Astrocyte (in vitro differentiated cells and primary cell): ENCODE data around the gene HSD17B3. TPM values are rescaled to one million over a fixed set of nuclear protein-coding genes. Genes with fewer than 3 reads are reported as not detected.

Experiments used
- DNase-seq: peaks from one replicate; pipeline ENCODE4 v3.0.0-alpha.2; 2010; ENCODE audit warnings: low read depth
- FAIRE-seq: peaks from 2 replicates; lab custom pipeline; 2011; peaks lifted over from hg19 to GRCh38; lab: Jason Lieb, UNC
- H2AFZ ChIP-seq: 2 replicates; pipeline ENCODE4 v1.6.0; 2012; ENCODE audit warnings: low read depth, low read length, inconsistent platforms
- H3K27ac ChIP-seq: 2 replicates; pipeline ENCODE4 v1.5.1; 2011; ENCODE audit warnings: low read depth, low read length, inconsistent platforms
- H3K27me3 ChIP-seq: 2 replicates; pipeline ENCODE4 v1.6.0; 2011; ENCODE audit warnings: low read length, inconsistent platforms; ENCODE audit not compliant: insufficient read depth
- H3K36me3 ChIP-seq: 2 replicates; pipeline ENCODE4 v1.5.1; 2011; ENCODE audit warnings: low read length, inconsistent platforms; ENCODE audit not compliant: insufficient read depth
- H3K4me1 ChIP-seq: 2 replicates; pipeline ENCODE4 v1.5.1; 2011; ENCODE audit warnings: low read length, inconsistent platforms; ENCODE audit not compliant: insufficient read depth
- H3K4me2 ChIP-seq: 2 replicates; pipeline ENCODE4 v1.6.0; 2012; ENCODE audit warnings: low read length, inconsistent platforms
- H3K4me3 ChIP-seq: 2 replicates; pipeline ENCODE4 v1.5.1; 2011; ENCODE audit warnings: low read depth, mild to moderate bottlenecking, low read length, inconsistent platforms; ENCODE audit not compliant: insufficient read depth
- H3K79me2 ChIP-seq: 2 replicates; pipeline ENCODE4 v1.6.0; 2012; ENCODE audit warnings: mild to moderate bottlenecking, low read length, inconsistent platforms; ENCODE audit not compliant: insufficient read depth
- H3K9ac ChIP-seq: 2 replicates; pipeline ENCODE4 v1.6.0; 2012; ENCODE audit warnings: mild to moderate bottlenecking, low read length, inconsistent platforms
- H3K9me3 ChIP-seq: 2 replicates; pipeline ENCODE4 v1.5.1; 2012; ENCODE audit warnings: low read depth, mild to moderate bottlenecking, low read length, inconsistent platforms; ENCODE audit not compliant: insufficient read depth
- H4K20me1 ChIP-seq: 2 replicates; pipeline ENCODE4 v1.6.0; 2012; ENCODE audit warnings: low read length, inconsistent platforms; ENCODE audit not compliant: insufficient read depth
- H3K27ac Mint-ChIP-seq: one replicate; pipeline ENCODE4 v1.8.0; 2021; ENCODE audit warnings: mild to moderate bottlenecking, mixed read lengths; ENCODE audit not compliant: unreplicated experiment
- H3K27me3 Mint-ChIP-seq: one replicate; pipeline ENCODE4 v1.8.0; 2021; ENCODE audit warnings: low read depth, mixed read lengths; ENCODE audit not compliant: unreplicated experiment
- H3K36me3 Mint-ChIP-seq: one replicate; pipeline ENCODE4 v1.8.0; 2021; ENCODE audit warnings: low read depth, mixed read lengths; ENCODE audit not compliant: unreplicated experiment
- H3K4me1 Mint-ChIP-seq: one replicate; pipeline ENCODE4 v1.8.0; 2021; ENCODE audit warnings: low read depth, mixed read lengths; ENCODE audit not compliant: unreplicated experiment
- H3K4me3 Mint-ChIP-seq: one replicate; pipeline ENCODE4 v1.8.0; 2021; ENCODE audit warnings: mild to moderate bottlenecking, moderate library complexity, mixed read lengths; ENCODE audit not compliant: unreplicated experiment
- H3K9me3 Mint-ChIP-seq: one replicate; pipeline ENCODE4 v1.8.0; 2021; ENCODE audit warnings: mild to moderate bottlenecking, mixed read lengths; ENCODE audit not compliant: unreplicated experiment
- EZH2 ChIP-seq: IDR thresholded peaks from 2 replicates; pipeline ENCODE4 v1.6.1; 2012; ENCODE audit warnings: mild to moderate bottlenecking, low read length, inconsistent platforms; ENCODE audit not compliant: insufficient read depth
- total RNA-seq: library from RNA; stranded (reverse); gene quantifications from 2 replicates; pipeline ENCODE4 v1.2.1, GENCODE V29; 2021
- TF ChIP-seq, protein P1 (sequence below): IDR thresholded peaks from 2 replicates; pipeline ENCODE4 v1.5.1; 2011; ENCODE audit warnings: low read depth, mild to moderate bottlenecking, inconsistent platforms, low read length, moderate library complexity; ENCODE audit not compliant: insufficient read depth

HSD17B3 gene
- total RNA-seq, 1 donor from 2014 or later: not detected

DNA sequence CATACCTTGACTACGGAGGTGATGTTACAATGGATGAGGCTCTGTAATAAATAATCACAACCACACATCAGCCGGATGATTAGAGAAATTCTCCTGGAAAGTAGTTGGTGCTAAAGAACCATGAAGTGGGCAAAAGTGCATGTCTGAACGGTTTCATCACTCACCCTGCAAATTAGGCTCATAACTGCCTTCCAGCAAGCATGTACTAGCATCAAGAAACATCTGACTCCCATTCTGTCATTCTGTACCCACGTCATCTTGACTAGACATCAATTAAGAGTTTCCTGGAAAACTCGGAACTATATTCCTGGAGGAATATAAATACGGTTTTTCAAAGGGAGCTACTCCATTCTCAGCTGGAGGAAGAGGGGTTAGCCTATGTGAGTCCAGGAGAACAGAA, 52.2 kb downstream of the HSD17B3 start:
- no peak for FAIRE-seq
- Histone ChIP-seq H3K36me3 (no peaks in the 10 kb centered on the region), H3K79me2 (no peaks in the 10 kb centered on the region), H3K4me3 (no peak overlapping the region), H3K4me1 (no peaks in the 10 kb centered on the region), H3K27me3 (peaks cover 14% of the 10 kb centered on the region), H3K9ac (no peak overlapping the region), H3K4me2 (no peak overlapping the region), H4K20me1 (no peaks in the 10 kb centered on the region), H3K27ac (no peak overlapping the region), H2AFZ (no peak overlapping the region), H3K9me3 (no peaks in the 10 kb centered on the region)
- H3K4me1 Mint-ChIP-seq: peaks cover 12% of the 10 kb centered on the region
- no peaks in the 10 kb centered on the region for H3K27me3 Mint-ChIP-seq
- no peaks in the 10 kb centered on the region for H3K9me3 Mint-ChIP-seq
- no peak overlapping the region for H3K4me3 Mint-ChIP-seq
- H3K27ac Mint-ChIP-seq: no peak overlapping the region
- H3K36me3 Mint-ChIP-seq: no peaks in the 10 kb centered on the region
- TF ChIP-seq, protein P1, sequence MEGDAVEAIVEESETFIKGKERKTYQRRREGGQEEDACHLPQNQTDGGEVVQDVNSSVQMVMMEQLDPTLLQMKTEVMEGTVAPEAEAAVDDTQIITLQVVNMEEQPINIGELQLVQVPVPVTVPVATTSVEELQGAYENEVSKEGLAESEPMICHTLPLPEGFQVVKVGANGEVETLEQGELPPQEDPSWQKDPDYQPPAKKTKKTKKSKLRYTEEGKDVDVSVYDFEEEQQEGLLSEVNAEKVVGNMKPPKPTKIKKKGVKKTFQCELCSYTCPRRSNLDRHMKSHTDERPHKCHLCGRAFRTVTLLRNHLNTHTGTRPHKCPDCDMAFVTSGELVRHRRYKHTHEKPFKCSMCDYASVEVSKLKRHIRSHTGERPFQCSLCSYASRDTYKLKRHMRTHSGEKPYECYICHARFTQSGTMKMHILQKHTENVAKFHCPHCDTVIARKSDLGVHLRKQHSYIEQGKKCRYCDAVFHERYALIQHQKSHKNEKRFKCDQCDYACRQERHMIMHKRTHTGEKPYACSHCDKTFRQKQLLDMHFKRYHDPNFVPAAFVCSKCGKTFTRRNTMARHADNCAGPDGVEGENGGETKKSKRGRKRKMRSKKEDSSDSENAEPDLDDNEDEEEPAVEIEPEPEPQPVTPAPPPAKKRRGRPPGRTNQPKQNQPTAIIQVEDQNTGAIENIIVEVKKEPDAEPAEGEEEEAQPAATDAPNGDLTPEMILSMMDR: no peak
- no peak for TF ChIP-seq EZH2
- no peak for DNase-seq

- no peak overlapping the region for H3K4me3 ChIP-seq
- no peaks in the 10 kb centered on the region for H3K79me2 ChIP-seq
- no peaks in the 10 kb centered on the region for H3K4me1 ChIP-seq
- H2AFZ ChIP-seq: no peak overlapping the region
- H3K36me3 ChIP-seq: no peaks in the 10 kb centered on the region
- Mint-ChIP-seq H3K9me3 (peaks cover 1% of the 10 kb centered on the region), H3K4me3 (no peak overlapping the region), H3K27me3 (peaks cover 3% of the 10 kb centered on the region), H3K4me1 (peaks cover 4% of the 10 kb centered on the region), H3K27ac (no peak overlapping the region), H3K36me3 (no peaks in the 10 kb centered on the region)
- H3K27ac ChIP-seq: no peak overlapping the region
- TF ChIP-seq EZH2: no peak
- TF ChIP-seq, protein P1: no peak
- no peak overlapping the region for H3K4me2 ChIP-seq
- peaks cover 17% of the 10 kb centered on the region for H3K27me3 ChIP-seq
- H3K9ac ChIP-seq: no peak overlapping the region
- H4K20me1 ChIP-seq: no peaks in the 10 kb centered on the region
- FAIRE-seq (no peak), DNase-seq (no peak)
- no peaks in the 10 kb centered on the region for H3K9me3 ChIP-seq
These were observed 55.7 kb downstream of the HSD17B3 start for GRCh38 chr9:96246267-96246671.

DNA sequence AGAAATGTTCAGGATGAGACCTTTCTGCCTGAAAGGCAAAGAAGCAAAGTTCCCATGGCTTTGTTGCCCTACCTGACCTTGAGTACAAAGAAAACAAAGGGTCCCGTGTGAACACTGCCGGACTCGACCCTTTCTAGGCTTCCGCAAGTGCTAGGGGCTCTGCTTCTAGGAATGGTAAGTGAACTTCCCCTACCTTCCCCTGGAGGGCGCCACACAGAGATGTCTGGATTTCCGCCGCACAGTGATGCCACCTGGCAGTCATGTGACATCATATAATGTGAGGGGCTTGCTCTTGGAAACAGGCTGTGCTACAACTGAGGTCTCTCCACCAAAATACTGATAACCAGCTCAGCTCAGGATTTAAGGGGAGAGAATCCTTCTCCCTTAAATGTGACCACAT, 56.6 kb downstream of the HSD17B3 start:
- H3K79me2 ChIP-seq: no peaks in the 10 kb centered on the region
- Mint-ChIP-seq H3K27me3 (peaks cover 3% of the 10 kb centered on the region), H3K4me1 (peaks cover 3% of the 10 kb centered on the region), H3K36me3 (peaks cover 2% of the 10 kb centered on the region), H3K9me3 (peaks cover 1% of the 10 kb centered on the region), H3K4me3 (no peak overlapping the region), H3K27ac (no peak overlapping the region)
- no peaks in the 10 kb centered on the region for H3K9me3 ChIP-seq
- TF ChIP-seq EZH2: no peak
- TF ChIP-seq, protein P1: no peak
- DNase-seq (no peak), FAIRE-seq (no peak)
- H2AFZ ChIP-seq: no peak overlapping the region
- no peaks in the 10 kb centered on the region for H3K4me1 ChIP-seq
- no peak overlapping the region for H3K4me3 ChIP-seq
- peaks cover 17% of the 10 kb centered on the region for H3K27me3 ChIP-seq
- H3K9ac ChIP-seq: no peak overlapping the region
- H4K20me1 ChIP-seq: no peaks in the 10 kb centered on the region
- no peak overlapping the region for H3K4me2 ChIP-seq
- no peaks in the 10 kb centered on the region for H3K36me3 ChIP-seq
- no peak overlapping the region for H3K27ac ChIP-seq
